Renal pelvis (tissue), 12 donors: ENCODE data around the gene DLX3. TPM values are rescaled to one million over a fixed set of nuclear protein-coding genes. Genes with fewer than 3 reads are reported as not detected.
"Not testable (repeated sequence)": the region's sequence is repeated elsewhere in the genome, so short reads cannot be mapped to it uniquely, and the experiment has no call there.

Source experiments
- DNase-seq: peaks from one replicate; pipeline ENCODE4 v3.0.0-alpha.2; 2013
- long read RNA-seq, 16 experiments: transcript quantifications; one replicate each; lab custom pipeline, GENCODE V29; 2026
- polyA plus RNA-seq, 3 donors: library from polyadenylated mRNA; unstranded; fragments of 120-200 nt; gene quantifications; one replicate each; pipeline ENCODE4 v1.2.1, GENCODE V29; 2013; ENCODE audit not compliant: insufficient read length in 3 of 3

Gene DLX3
- 1 to 10 TPM in 2 of 3 donors, under 1 TPM in 1; 0.90 to 2.3 (median 1.5) TPM for polyA plus RNA-seq
- long read RNA-seq, donor 1 = 0 reads
- long read RNA-seq, donor 2 = 0 reads
- long read RNA-seq, donor 3 = 0 reads
- long read RNA-seq, donor 4 = 0 reads
- long read RNA-seq, donor 5, partial matches to known transcripts = 0 of 2 reads
- long read RNA-seq, donor 5, other reads (novel, unspliced or antisense) = 0 of 2 reads
- long read RNA-seq, donor 6 = 0 reads
- long read RNA-seq, donor 7 = 0 reads
- long read RNA-seq, donor 8, partial matches to known transcripts = 0 of 4 reads
- long read RNA-seq, donor 8, other reads (novel, unspliced or antisense) = 0 of 4 reads
- long read RNA-seq, donor 9, partial matches to known transcripts = 0 of 1 reads
- long read RNA-seq, donor 9, other reads (novel, unspliced or antisense) = 0 of 1 reads
- long read RNA-seq, donor 10, partial matches to known transcripts = 0 of 1 reads
- long read RNA-seq, donor 10, other reads (novel, unspliced or antisense) = 0 of 1 reads
- long read RNA-seq, donor 11 = 0 reads
- long read RNA-seq, donor 12 = 0 reads
- long read RNA-seq, donor 13 = 0 reads
- long read RNA-seq, donor 14 = 0 reads
- long read RNA-seq, donor 15 = 0 reads
- long read RNA-seq, donor 16, partial matches to known transcripts = 0 of 5 reads
- long read RNA-seq, donor 16, other reads (novel, unspliced or antisense) = 0 of 5 reads

GRCh38 chr17:49995055-49995738 is at the start of gene DLX3:
DLX3 (minus strand) TSS chr17:49995224; CDS start chr17:49994998, 226 bp downstream.
- peak; percentile 82 for DNase-seq

DNA sequence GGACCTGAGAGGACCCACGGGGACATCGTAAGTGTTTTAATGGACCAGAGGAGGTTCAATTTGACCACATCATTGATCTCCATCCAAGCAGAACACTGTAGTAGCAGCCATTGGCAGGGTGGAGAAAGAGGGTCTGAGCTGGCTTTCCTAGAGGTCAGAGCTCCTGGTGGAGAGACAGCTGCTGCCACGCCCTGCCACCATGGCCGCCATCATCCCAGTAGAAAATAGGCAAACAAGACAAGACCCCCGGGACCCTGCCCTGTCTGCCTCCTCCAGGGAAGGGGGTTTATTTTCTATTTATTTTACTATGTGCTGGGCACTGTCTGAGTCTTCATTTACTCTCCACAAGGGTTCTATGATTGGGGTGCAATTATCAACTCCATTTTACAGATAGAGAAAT is 49.5 kb upstream of the DLX3 start:
- no peak for DNase-seq

DNA sequence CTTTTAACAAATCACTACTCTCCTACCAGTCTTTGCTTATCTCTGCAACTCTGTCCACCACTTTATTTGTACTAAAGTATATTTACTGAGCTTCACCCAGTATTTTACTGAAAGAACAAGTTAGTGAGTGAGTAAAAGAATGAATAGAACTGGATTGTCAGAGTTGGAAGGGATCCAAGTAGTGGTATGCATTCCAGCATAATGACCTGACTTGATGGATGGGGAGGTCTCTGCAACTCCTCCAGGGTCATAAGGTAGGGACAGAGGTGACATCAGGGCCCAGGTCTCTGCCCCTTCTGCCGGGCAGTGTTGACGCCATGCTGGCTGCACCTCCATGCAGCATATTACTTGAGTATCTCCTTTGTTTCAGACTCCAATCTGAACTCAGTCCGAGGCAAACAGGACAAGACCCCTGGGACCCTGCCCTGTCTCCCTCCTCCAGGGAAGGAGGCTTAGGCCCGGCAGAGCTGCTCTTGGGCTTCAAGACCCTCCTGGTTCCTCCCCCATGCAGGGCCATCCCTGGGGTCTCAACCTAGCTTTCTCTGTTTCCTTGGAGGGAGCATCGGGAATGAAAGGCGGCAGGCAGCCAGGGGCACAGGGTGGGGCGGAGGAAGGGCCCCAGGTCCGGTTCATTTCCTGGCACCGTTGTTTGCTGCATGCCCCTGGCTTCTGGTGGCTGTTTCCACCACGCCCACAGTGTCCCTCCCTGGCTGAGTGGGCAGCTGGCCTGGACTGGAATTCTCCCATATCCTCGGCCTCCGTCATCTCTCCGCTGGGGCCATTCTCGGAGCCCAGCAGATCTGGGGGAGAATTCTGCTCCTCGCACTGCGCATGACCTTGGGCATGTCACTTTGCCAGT is 48.5 kb upstream of the DLX3 start:
- DNase-seq = no peak

GRCh38 chr17:50042211-50042610 is 47.2 kb upstream of the DLX3 start:
- no peak for DNase-seq

DNA sequence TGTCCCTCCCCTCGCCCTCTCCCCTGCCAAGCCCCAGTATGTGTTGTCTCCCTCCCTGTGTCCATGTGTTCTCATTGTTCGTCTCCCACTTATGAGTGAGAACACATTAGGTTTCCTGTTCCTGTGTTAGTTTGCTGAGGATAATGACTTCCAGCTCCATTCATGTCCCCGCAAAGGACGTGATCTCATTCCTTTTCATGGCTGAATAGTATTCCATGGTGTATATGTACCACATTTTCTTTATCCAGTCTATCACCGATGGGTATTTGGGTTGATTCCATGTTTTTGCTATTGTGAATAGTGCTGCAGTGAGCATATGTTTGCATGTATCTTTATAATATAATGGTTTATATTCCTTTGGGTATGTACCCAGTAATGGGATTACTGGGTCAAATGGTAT is 45.5 kb upstream of the DLX3 start:
- DNase-seq = not testable (repeated sequence)

- no peak for DNase-seq
Measured at GRCh38 chr17:50039058-50039457, 44.0 kb upstream of the DLX3 start.

DNA sequence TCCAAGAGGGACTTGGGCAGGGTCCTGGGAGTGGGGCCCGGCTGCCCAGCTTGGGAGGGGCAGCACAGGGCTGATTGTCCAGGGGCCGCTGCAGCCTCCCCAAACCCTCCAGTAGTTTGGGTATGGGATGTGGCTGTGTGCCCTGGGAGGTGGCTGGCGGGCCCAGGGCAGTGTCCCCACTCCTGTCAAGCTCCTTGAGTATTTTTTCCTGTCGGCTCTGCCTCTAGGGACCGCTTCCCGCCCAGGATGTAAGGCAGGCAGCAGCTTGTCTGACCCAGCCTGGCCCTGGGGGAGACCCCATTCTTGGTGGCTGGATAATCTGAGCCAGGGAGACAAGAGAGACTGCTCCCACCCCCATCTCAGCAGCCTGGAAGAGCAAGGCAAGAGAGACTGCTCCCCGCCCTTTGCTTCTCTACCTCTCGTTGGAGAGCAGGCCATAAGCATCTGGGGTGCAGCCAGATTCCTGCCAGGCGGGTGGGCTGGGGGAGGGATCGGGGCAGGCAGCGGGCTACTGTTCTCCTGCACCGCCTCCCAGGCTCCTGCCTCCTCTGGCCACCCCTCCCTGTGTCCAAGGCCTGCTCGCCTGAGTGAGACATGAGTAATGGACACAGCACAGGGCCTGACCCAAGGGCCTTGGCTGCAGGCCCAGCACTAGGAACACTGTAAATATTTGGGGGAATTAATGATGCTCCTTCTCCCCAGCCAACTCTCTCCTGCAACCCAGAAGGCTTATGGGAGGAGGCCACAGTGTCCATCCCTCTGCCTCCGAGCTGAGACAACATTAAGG is 42.5 kb upstream of the DLX3 start:
- peak; percentile 71 for DNase-seq

- DNase-seq = no peak
Measured at GRCh38 chr17:50036455-50037261, 41.6 kb upstream of the DLX3 start.

DNA sequence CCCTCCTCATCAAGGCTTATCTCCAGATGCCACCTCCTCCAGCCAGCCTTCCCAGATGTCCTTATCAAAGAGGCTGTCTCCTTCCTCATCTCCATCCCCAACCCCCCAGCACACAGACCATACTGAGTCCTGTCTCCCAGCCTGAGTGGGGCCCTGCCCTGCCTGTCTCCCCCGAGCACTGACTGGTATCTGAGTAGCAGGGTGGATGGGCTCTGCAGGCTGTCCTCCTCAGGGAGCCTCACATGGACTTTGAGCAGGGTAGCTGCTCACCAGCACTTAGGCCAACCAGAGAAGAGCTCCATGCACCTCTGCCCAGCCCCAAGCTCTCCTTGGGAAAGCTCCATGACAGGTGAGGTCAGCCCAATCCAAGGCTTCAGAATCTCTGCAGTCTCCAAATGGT is 40.9 kb upstream of the DLX3 start:
- no peak for DNase-seq

- no peak for DNase-seq
Measured at GRCh38 chr17:50035421-50035879, 40.4 kb upstream of the DLX3 start.

DNA sequence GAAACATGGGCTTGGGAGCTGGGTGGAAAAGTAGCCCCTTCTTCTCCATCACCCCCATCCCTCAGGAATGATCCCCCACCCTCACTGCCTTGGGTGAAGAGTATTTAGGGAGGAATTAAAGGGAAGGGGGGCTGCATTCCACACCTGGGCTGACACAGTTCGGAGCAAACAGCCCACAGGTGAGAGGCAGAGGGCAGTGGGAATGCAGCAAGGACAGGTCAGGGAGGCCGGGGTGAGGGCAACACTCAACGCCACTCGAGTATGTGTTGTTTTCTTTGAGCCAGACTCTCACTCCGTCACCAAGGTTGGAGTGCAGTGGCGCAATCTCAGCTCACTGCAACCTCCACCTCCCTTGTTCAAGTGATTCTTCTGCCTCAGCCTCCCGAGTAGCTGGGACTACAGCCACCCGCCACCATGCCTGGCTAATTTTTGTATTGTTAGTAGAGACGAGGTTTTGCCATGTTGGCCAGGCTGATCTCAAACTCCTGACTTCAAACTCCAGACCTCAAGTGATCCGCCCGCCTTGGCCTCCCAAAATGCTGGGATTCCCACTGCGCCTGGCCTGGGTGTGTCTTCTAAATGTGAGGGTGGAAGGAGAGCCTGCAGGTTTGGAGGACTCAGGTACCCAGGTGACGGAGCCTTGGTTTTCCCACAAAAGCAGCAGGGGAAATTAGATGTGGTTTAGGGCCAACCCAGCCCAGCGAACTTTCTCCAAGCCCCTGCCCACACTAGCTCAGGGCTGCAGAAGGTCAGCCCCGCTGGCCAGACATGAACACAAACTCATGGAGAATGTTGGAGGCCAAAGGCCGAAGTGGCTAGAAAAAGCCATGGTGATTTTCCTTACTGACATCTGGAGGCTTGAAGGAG is 39.7 kb upstream of the DLX3 start:
- no peak for DNase-seq

- DNase-seq = no peak
Measured at GRCh38 chr17:50033316-50033715, 38.3 kb upstream of the DLX3 start.

DNA sequence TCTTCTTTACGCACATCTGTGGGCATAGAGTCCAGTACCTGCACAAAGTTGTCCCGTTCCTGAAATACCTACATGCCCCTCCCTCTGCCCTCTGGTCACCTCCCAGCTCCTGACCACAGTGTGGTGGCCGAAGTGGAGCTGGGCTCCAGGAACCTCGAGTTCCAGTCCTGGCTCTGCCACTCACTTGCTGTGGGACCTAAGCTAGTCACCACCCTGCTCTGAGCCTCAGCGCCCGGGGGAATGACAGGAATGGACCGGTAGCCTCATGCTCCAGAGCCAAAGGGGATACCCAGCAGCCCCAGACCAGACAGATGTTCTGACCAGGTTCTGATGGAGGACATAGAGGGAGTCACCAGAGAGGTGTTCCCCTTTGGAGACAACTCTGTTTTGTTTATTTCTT is 34.2 kb upstream of the DLX3 start:
- DNase-seq = no peak

DNA sequence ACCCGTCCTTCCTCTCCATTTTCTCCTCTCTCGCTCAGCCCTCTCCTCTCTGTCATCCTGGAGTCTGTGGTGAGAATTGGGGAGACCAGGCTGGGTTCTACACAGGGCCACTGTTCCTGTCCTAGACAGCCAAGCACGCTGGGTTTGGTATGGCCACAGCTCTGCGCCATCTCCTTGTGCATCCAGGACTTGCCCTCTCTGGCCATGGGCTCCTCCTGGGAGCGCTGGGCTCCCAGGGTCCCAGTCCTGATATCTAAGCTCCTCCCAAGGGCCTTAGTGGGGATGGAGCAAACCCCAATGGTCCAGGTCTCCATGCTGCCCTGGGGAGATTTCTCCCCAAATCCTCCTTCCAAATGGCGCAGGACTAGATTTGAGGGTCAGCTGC is 33.7 kb upstream of the DLX3 start:
- DNase-seq = no peak

DNA sequence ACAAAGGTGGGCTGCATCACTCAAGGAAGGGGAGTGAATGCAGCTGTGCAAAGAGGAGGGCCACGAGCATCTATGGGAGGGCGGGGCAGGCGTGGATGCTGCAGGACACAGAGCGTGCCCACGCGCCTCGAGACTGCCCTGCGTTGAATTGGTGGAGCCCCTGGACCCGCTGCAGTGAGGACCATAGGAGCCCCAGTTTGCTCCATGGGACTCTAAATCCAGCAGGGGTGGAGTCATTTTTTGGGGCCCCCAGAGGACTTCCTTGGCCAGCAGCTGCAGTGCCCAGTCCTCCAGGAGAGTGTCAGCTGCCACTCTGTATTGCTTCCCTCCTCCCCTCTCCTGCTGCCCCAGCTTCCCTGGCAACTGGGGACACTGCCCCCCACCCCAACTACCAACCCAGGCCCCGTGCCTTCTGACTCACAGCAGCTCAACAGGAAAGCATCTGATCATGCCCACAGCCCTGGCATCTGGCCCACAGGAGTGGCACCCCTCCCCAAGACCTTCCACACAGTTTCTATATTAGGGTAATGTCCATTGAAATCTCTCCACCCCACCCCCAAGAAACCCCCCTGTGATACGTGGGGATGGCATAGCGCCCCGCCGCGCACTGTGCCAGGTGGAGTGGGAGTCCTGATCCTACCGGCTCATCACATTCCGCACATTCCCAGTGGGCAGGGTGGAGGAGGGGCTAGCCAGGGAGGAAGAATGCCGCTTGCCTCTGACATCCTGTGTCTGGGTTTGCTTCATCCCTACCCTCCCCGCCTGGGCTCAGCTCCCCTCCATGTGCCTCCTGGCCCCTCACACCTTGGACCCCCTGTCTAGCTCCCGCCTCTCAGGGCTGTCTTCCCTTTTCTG is 33.1 kb upstream of the DLX3 start:
- DNase-seq = peak; percentile 77

DNA sequence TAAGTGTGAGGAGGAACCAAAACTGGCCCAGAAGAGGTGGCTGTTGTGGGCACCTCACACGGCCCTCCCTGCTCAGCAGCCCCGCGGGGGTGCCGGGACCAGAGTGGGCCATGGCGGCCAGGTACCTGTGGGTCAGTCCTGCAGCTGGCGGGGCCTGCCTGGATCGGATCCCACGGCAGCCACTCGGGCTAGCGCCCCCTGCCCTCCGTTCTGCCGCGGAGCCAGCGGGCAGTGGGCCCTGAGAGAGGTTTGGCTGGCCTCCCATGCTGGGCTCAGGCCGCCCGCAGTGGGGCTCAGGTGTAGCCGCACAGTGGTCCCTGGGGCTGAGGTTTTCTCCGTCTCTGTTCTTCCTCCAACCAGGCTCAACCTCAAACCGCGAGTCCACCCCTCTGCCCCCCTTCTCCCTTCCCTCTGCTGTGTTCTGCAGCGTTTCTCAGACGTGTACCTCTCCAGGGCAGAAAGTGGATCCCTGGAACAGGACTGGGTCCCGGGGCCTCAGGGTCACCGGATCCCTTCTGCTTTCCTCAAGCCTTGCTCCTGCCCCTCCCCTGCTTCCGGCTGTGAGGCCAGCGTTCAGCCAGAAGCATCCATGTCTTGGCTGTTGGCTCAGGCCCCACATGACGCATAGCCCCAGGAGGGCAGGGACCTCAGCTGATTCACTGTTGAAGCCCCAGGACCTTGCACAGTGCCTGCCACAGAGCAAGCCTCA is 32.3 kb upstream of the DLX3 start:
- DNase-seq = no peak

DNA sequence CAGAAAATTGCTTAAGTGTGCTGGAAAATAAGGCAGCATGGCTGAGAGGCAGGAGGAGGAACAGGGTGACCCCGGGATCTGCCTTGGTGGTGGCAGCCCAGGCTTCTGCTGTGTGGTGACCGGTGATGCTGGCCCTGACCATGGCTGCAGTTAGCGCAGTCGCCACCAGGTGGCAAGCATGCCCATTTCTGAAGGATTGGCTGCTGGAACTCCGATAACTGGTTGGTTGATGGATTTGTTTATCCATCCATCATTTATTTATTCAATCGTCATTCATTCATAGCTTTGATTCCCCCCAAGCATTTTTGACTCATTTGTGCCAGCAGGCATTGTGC is 31.8 kb upstream of the DLX3 start:
- DNase-seq = peak; percentile 73
